Fibroblast of pulmonary artery (primary cell): ENCODE data around the gene CHCHD3.

Experiments
- DNase-seq: peaks from one replicate; pipeline ENCODE4 v3.0.0-alpha.2; 2010; ENCODE audit warnings: low read depth
- H3K4me3 ChIP-seq: replicated peaks from 2 replicates; pipeline ENCODE4 v1.5.1; 2011; ENCODE audit warnings: low read depth, mild to moderate bottlenecking, control low read depth, low read length, moderate library complexity
- TF ChIP-seq, protein P1 (sequence below): IDR thresholded peaks from 2 replicates; pipeline ENCODE4 v1.5.1; 2011; ENCODE audit warnings: mild to moderate bottlenecking, control low read depth, low read length, inconsistent platforms; ENCODE audit errors: missing control alignments

Gene CHCHD3

GRCh38 chr7:132758986-132759385 is 322.9 kb downstream of the CHCHD3 start:
- DNase-seq = no peak
- TF ChIP-seq, protein P1, sequence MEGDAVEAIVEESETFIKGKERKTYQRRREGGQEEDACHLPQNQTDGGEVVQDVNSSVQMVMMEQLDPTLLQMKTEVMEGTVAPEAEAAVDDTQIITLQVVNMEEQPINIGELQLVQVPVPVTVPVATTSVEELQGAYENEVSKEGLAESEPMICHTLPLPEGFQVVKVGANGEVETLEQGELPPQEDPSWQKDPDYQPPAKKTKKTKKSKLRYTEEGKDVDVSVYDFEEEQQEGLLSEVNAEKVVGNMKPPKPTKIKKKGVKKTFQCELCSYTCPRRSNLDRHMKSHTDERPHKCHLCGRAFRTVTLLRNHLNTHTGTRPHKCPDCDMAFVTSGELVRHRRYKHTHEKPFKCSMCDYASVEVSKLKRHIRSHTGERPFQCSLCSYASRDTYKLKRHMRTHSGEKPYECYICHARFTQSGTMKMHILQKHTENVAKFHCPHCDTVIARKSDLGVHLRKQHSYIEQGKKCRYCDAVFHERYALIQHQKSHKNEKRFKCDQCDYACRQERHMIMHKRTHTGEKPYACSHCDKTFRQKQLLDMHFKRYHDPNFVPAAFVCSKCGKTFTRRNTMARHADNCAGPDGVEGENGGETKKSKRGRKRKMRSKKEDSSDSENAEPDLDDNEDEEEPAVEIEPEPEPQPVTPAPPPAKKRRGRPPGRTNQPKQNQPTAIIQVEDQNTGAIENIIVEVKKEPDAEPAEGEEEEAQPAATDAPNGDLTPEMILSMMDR = no peak
- no peak overlapping the region for H3K4me3 ChIP-seq

DNA sequence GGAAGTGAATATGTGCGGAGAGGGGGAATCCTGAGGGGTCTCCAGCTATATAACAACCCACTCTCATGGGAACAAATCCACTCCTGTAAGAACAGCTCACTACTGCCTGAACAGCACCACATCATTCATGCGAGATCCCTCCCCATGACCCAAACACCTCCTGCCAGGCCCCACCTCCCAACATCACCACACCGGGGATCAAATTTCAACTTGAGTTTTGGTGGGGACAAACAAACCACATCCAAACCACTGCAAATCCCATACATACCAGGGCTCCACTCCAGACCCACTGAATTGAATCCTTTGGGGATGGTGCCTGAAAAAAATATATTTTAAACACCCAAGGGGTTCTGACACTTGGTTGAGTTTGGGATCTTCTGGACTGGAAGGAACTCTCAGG is 324.1 kb downstream of the CHCHD3 start:
- H3K4me3 ChIP-seq = no peak overlapping the region
- TF ChIP-seq, protein P1 = no peak
- DNase-seq = no peak

DNA sequence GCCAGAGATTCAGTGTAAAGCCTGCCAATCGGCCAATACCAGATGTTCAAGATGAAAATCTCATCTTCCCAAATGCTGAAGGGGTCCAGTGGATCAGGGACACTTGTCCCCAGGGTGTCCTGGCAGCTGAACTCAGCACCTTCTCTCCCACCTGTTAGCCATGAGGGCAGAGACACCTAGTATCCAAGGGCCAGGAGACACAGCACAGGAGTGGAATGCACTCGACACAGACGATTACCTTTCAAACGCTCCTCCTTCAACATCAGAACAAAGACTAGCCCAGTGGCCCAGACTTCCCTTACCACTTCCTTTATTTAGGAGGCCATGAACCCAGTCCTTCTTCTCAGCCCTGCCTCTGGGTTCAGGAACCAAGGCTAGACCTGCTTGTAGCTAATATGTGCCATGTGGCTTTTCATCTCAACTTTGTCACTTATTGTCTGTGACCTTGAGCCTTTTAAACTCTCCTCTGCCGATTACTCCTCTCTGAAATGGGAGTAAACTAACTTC is 325.4 kb downstream of the CHCHD3 start:
- DNase-seq = no peak
- no peak overlapping the region for H3K4me3 ChIP-seq
- TF ChIP-seq, protein P1 = no peak

DNA sequence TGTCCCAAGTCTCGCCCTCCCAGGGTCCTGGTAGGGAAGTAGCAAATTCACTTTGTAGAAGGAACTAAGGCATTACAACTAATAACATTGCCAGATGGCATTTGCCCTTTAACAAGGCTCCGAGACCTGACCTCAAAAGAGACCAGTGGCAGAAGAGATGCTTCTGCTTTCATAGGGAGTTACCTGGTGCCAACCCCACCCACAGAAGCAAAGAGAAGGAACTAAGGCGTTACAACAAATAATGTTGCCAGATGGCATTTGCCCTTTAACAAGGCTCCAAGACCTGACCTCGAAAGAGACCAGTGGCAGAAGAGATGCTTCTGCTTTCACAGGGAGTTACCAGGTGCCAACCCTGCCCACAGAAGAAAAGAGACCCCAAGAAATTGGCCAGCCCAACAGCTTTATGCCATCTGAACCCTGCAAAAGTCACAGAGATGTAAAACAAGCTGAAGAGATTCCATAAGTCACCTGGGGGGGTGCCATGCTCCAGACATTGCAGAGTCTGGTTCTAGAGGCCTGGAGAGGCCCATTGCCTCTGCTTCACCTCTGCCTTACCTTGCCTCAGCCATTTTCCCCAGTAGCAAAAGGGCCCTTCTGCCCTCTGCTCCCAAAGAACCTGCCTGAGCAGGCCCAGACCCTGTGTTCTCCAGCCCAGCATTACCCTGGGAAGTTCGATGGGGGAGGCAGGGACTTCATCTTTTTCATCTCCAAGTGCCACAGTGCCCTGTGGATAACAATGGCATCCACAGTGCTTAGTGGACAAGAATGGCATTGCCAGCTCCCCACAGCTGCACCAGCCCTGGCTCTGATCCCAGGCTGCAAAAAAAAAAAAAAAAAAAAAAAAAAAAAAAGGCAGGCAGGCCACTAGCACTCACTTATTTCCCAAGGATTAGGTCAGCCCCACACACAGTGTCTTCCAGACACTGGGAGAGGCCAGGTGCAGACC is 326.1 kb downstream of the CHCHD3 start:
- TF ChIP-seq, protein P1 = no peak
- no peak overlapping the region for H3K4me3 ChIP-seq
- no peak for DNase-seq

DNA sequence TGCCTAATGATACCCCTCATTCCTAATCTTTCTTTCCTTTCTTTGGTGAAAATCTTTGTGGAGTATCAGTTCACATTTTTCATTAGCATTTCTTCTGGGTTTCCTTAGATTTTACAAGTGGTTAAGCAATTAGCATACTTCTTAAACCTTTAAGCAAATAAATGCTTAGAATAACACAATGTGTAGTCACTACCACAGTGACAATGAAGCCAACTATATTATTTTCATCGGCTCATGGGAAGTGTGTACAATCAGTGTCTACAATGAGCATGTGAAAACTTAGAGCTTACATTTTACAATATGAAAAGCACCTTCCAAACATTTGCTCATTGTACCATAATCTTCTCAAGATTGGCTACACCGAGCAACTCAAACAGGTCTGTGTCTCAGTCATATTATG is 329.5 kb downstream of the CHCHD3 start:
- no peak for DNase-seq
- TF ChIP-seq, protein P1 = no peak
- no peak overlapping the region for H3K4me3 ChIP-seq

- no peak overlapping the region for H3K4me3 ChIP-seq
- DNase-seq = no peak
- TF ChIP-seq, protein P1 = no peak
Measured at GRCh38 chr7:132751244-132751647, 330.6 kb downstream of the CHCHD3 start.
